Endothelial cell of umbilical vein (primary cell): ENCODE data around the gene NFILZ. TPM values are rescaled to one million over a fixed set of nuclear protein-coding genes. Genes with fewer than 3 reads are reported as not detected.

Experiments used
- BruUV-seq: library from RNA; stranded (reverse); fragments of 400-500 nt; replicated peaks from 2 replicates; lab custom pipeline; 2021; lab: Mats Ljungman, UMichigan
- CTCF ChIA-PET: fragments of 300-600, 350-600 bp; sonication (Branson Sonifier 250); formaldehyde crosslinking; loops from one replicate; lab custom pipeline; 2021; ENCODE audit warnings: antibody characterized with exemption, inconsistent platforms; lab: Charles Lee
- POLR2A ChIA-PET: fragments of 300-600, 350-600 bp; sonication (Branson Sonifier 250); formaldehyde crosslinking; loops from one replicate; lab custom pipeline; 2021; ENCODE audit warnings: antibody characterized with exemption, inconsistent platforms; lab: Charles Lee
- DNase-seq: peaks from one replicate; pipeline ENCODE4 v3.0.0-alpha.2; 2011; ENCODE audit warnings: low read depth, low spot score
- FAIRE-seq: peaks from 2 replicates; lab custom pipeline; 2011; peaks lifted over from hg19 to GRCh38; lab: Jason Lieb, UNC
- H2AFZ ChIP-seq: 2 replicates; pipeline ENCODE4 v1.6.0; 2012; ENCODE audit warnings: low read depth, low read length, control low read depth, inconsistent platforms
- H3K27ac ChIP-seq: 2 replicates; pipeline ENCODE4 v1.5.1; 2011; ENCODE audit warnings: low read depth, mild to moderate bottlenecking, control low read depth, low read length, moderate library complexity; ENCODE audit not compliant: insufficient read depth
- H3K27me3 ChIP-seq, 2 experiments: 2 replicates each; pipeline versions ENCODE4 v1.6.0 to v1.6.1; 2011; ENCODE audit warnings: low read length in 2 of 2, mixed read lengths in 1 of 2; ENCODE audit not compliant: control insufficient read depth in 2 of 2, insufficient read depth in 2 of 2
- H3K36me3 ChIP-seq, 2 experiments: 2 replicates in 1 of 2; 3 replicates in 1 of 2; pipeline ENCODE4 v1.5.1; 2011; ENCODE audit warnings: low read length in 2 of 2, mild to moderate bottlenecking in 1 of 2, moderate library complexity in 1 of 2; ENCODE audit not compliant: control insufficient read depth in 2 of 2, insufficient read depth in 2 of 2; ENCODE audit errors: extremely low read depth in 1 of 2
- H3K4me1 ChIP-seq: 3 replicates; pipeline ENCODE4 v1.5.1; 2011; ENCODE audit warnings: mild to moderate bottlenecking, low read length; ENCODE audit not compliant: control insufficient read depth, insufficient read depth; ENCODE audit errors: extremely low read depth
- H3K4me2 ChIP-seq: 2 replicates; pipeline ENCODE4 v1.6.1; 2011; ENCODE audit warnings: low read length, control low read depth, mixed read lengths; ENCODE audit not compliant: insufficient read depth
- H3K4me3 ChIP-seq, 3 experiments: fragments of 200-600 bp in 1 of 3; sonication (generic), shearing (Covaris generic) in 1 of 3; replicated peaks in 1 of 3; 2 replicates each; pipeline ENCODE4 v1.5.1; 2011 to 2016; ENCODE audit warnings: control low read depth in 3 of 3, low read length in 3 of 3, mild to moderate bottlenecking in 2 of 3, inconsistent platforms in 1 of 3, low read depth in 1 of 3, moderate library complexity in 1 of 3; ENCODE audit not compliant: insufficient read depth in 1 of 3
- H3K79me2 ChIP-seq: 2 replicates; pipeline ENCODE4 v1.6.0; 2012; ENCODE audit warnings: low read length, inconsistent platforms; ENCODE audit not compliant: control insufficient read depth, insufficient read depth
- H3K9ac ChIP-seq: replicated peaks from 2 replicates; pipeline ENCODE3; 2011; ENCODE audit warnings: low read length, control low read depth; ENCODE audit not compliant: insufficient read depth; ENCODE audit errors: extremely low read depth
- H3K9me1 ChIP-seq: replicated peaks from 3 replicates; pipeline ENCODE4 v1.6.0; 2011; ENCODE audit warnings: mild to moderate bottlenecking, low read length; ENCODE audit not compliant: control insufficient read depth, insufficient read depth; ENCODE audit errors: extremely low read depth
- H3K9me3 ChIP-seq: replicated peaks from 2 replicates; pipeline ENCODE4 v1.5.1; 2012; ENCODE audit warnings: low read length, inconsistent platforms; ENCODE audit not compliant: control insufficient read depth, insufficient read depth
- H4K20me1 ChIP-seq: replicated peaks from 2 replicates; pipeline ENCODE3; 2011; ENCODE audit warnings: mild to moderate bottlenecking, low read length; ENCODE audit not compliant: control insufficient read depth, insufficient read depth; ENCODE audit errors: extremely low read depth
- CTCF ChIP-seq, 2 donors: IDR thresholded peaks; 1 replicate in 1 of 2; 2 replicates in 1 of 2; pipeline ENCODE4 v1.5.1; 2011; ENCODE audit warnings: low read length in 2 of 2, mild to moderate bottlenecking in 2 of 2, moderate library complexity in 2 of 2, control low read depth in 1 of 2, inconsistent platforms in 1 of 2, low read depth in 1 of 2; ENCODE audit not compliant: insufficient read depth in 1 of 2; ENCODE audit errors: extremely low read depth in 1 of 2
- EZH2 ChIP-seq: IDR thresholded peaks from 2 replicates; pipeline ENCODE4 v1.6.1; 2012; ENCODE audit warnings: borderline replicate concordance, low read depth, mild to moderate bottlenecking, moderate library complexity, low read length, inconsistent platforms; ENCODE audit not compliant: severe bottlenecking
- FOS ChIP-seq: IDR thresholded peaks from 2 replicates; pipeline ENCODE4 v1.6.1; 2011; ENCODE audit warnings: mild to moderate bottlenecking, low read length, moderate library complexity, borderline replicate concordance; ENCODE audit not compliant: insufficient read depth
- GATA2 ChIP-seq: IDR thresholded peaks from 2 replicates; pipeline ENCODE4 v1.7.0; 2011; ENCODE audit warnings: low read depth, mild to moderate bottlenecking, moderate library complexity, mixed read lengths, low read length; ENCODE audit not compliant: insufficient read length, insufficient read depth
- JUN ChIP-seq: IDR thresholded peaks from 2 replicates; pipeline ENCODE4 v1.6.1; 2011; ENCODE audit warnings: borderline replicate concordance, low read depth; ENCODE audit not compliant: insufficient read length, insufficient read depth
- MYC ChIP-seq: IDR thresholded peaks from one replicate; pipeline ENCODE4 v1.6.1; 2011; ENCODE audit warnings: mild to moderate bottlenecking, low read depth, low read length
- POLR2A ChIP-seq: IDR thresholded peaks from 2 replicates; pipeline ENCODE4 v1.6.1; 2012; ENCODE audit warnings: low read depth, mild to moderate bottlenecking, control low read depth, low read length
- POLR2AphosphoS5 ChIP-seq: IDR thresholded peaks from 2 replicates; pipeline ENCODE4 v1.6.1; 2012; ENCODE audit warnings: low read depth, mild to moderate bottlenecking, control low read depth, low read length, moderate library complexity; ENCODE audit not compliant: insufficient read depth
- dilution Hi-C: fragments of 300-500 bp; cut with MboI; formaldehyde crosslinking; loops from one replicate; pipeline ENCODE4 v1.15.0; 2019; ENCODE audit warnings: low sequenced_read_pairs; ENCODE audit not compliant: extremely low pct_ligation_motif_present
- intact Hi-C: fragments of 100-400 bp; cut with micrococcal nuclease; formaldehyde crosslinking; loops from one replicate; pipeline ENCODE4 v1.10.0; 2022
- polyA plus RNA-seq, 4 experiments: library from polyadenylated mRNA; depleted of rRNA in 3 of 4; stranded (reverse) in 3 of 4; unstranded in 1 of 4; fragments of >200 nt; gene quantifications; 2 replicates each; pipeline versions ENCODE4 v1.2.1 to v1.2.3, GENCODE V29; 2011 to 2012; ENCODE audit warnings: missing spikeins in 1 of 4
- total RNA-seq: library from RNA; stranded (reverse); gene quantifications from 2 replicates; pipeline ENCODE4 v1.2.3, GENCODE V29; 2021
- TF ChIP-seq, protein P1 (sequence below): IDR thresholded peaks from 2 replicates; pipeline ENCODE4 v1.6.1; 2011; ENCODE audit not compliant: insufficient read depth, insufficient read length

NFILZ gene
- total and polyA plus RNA-seq, 2 donors (not counting 3 experiments of a cell fraction or from before 2014, with no cell fraction given) = not detected

- H3K9me1 ChIP-seq = no peaks in the 10 kb centered on the region
- no peak for TF ChIP-seq JUN
- TF ChIP-seq, protein P1, sequence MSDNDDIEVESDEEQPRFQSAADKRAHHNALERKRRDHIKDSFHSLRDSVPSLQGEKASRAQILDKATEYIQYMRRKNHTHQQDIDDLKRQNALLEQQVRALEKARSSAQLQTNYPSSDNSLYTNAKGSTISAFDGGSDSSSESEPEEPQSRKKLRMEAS = no peak
- TF ChIP-seq POLR2A = no peak
- no peak for TF ChIP-seq CTCF (IDR thresholded peaks at IDR 0.05; ENCODE audit: extremely low read depth in 1 of 2, insufficient read depth in 1 of 2, low read depth in 1 of 2, low read length in 2 of 2)
- no peak for TF ChIP-seq EZH2
- TF ChIP-seq GATA2 = no peak
- no peak for TF ChIP-seq MYC
- TF ChIP-seq FOS = no peak
- no peak for TF ChIP-seq POLR2AphosphoS5
- no peaks in the 10 kb centered on the region for H3K4me1 ChIP-seq
- dilution Hi-C loops (no loop called here), intact Hi-C loops (no loop called here)
- H2AFZ ChIP-seq = no peak overlapping the region
- DNase-seq (no peak), FAIRE-seq (no peak)
- no peaks in the 10 kb centered on the region for H4K20me1 ChIP-seq
- no peaks in the 10 kb centered on the region for H3K9me3 ChIP-seq
- BruUV-seq = no TSS peak
- H3K36me3 ChIP-seq = no peaks in the 10 kb centered on the region
- H3K4me3 ChIP-seq = no peak overlapping the region
- no peaks in the 10 kb centered on the region for H3K27me3 ChIP-seq
- no peaks in the 10 kb centered on the region for H3K79me2 ChIP-seq
- POLR2A ChIA-PET = no interaction called here
- H3K9ac ChIP-seq = no peak overlapping the region
- CTCF ChIA-PET = interaction anchor here (0.9 kb wide), 1 partner anchor 16 kb away, joined by 3 read pairs; no protein-coding TSS in a partner anchor
- H3K4me2 ChIP-seq = no peak overlapping the region
- no peak overlapping the region for H3K27ac ChIP-seq
Measured at GRCh38 chr19:8657869-8658268, 27.4 kb downstream of the NFILZ start.
